Astrocyte (in vitro differentiated cells and primary cell): ENCODE data around the gene CNN2.

Source experiments
- CTCF ChIP-seq: IDR thresholded peaks from 2 replicates; pipeline ENCODE4 v1.5.1; 2011; ENCODE audit warnings: low read depth, mild to moderate bottlenecking, inconsistent platforms, low read length, moderate library complexity; ENCODE audit not compliant: insufficient read depth
- EZH2 ChIP-seq: IDR thresholded peaks from 2 replicates; pipeline ENCODE4 v1.6.1; 2012; ENCODE audit warnings: mild to moderate bottlenecking, low read length, inconsistent platforms; ENCODE audit not compliant: insufficient read depth

- no peak for TF ChIP-seq CTCF
- TF ChIP-seq EZH2 = no peak
Measured at GRCh38 chr19:1040476-1041271, 14.3 kb downstream of the CNN2 start.
